GM18867 (cell line): Measurements from ENCODE around the gene SIK3.

Experiments used
- ATAC-seq: cut with Tn5 transposase; IDR thresholded peaks from one replicate; pipeline ENCODE4 v1.9.1; 2021; ENCODE audit warnings: mild to moderate bottlenecking, moderate library complexity; ENCODE audit not compliant: unreplicated experiment

Gene SIK3

GRCh38 chr11:116830184-116830912 lies 267.9 kb downstream of the SIK3 start:
- no peak for ATAC-seq

GRCh38 chr11:116829525-116830183 lies 268.6 kb downstream of the SIK3 start, which contains the start of gene APOC3:
TSS of gene APOC3 (plus strand) at chr11:116829907. CDS start at chr11:116830583, 676 bp downstream.
- ATAC-seq: no peak

- no peak for ATAC-seq
These were observed 269.4 kb downstream of the SIK3 start for GRCh38 chr11:116828632-116829524.

GRCh38 chr11:116827461-116827860 lies 270.8 kb downstream of the SIK3 start:
- no peak for ATAC-seq

- ATAC-seq: no peak
These were observed 271.3 kb downstream of the SIK3 start for GRCh38 chr11:116826751-116827431.

- no peak for ATAC-seq
These were observed 272.1 kb downstream of the SIK3 start for GRCh38 chr11:116825854-116826750.

GRCh38 chr11:116825434-116825833 lies 272.8 kb downstream of the SIK3 start:
- ATAC-seq: no peak

- ATAC-seq: no peak
These were observed 275.0 kb downstream of the SIK3 start, which contains the start of gene APOA4 for GRCh38 chr11:116823031-116823843. TSS of gene APOA4 (minus strand) at chr11:116823304. CDS start at chr11:116823191, 113 bp downstream.

GRCh38 chr11:116822575-116822974 lies 275.7 kb downstream of the SIK3 start:
- ATAC-seq: no peak

- no peak for ATAC-seq
These were observed 276.9 kb downstream of the SIK3 start for GRCh38 chr11:116821050-116821918.

GRCh38 chr11:116819049-116819448 lies 279.2 kb downstream of the SIK3 start:
- ATAC-seq: no peak

- no peak for ATAC-seq
These were observed 283.7 kb downstream of the SIK3 start for GRCh38 chr11:116814502-116814901.

GRCh38 chr11:116813781-116814471 lies 284.3 kb downstream of the SIK3 start:
- no peak for ATAC-seq

GRCh38 chr11:116813170-116813569 lies 285.1 kb downstream of the SIK3 start:
- ATAC-seq: no peak

GRCh38 chr11:116812109-116812508 lies 286.1 kb downstream of the SIK3 start:
- no peak for ATAC-seq

- no peak for ATAC-seq
These were observed 287.0 kb downstream of the SIK3 start for GRCh38 chr11:116811194-116811593.
